ENCODE results near the gene SLC10A6.

Gene SLC10A6

DNA sequence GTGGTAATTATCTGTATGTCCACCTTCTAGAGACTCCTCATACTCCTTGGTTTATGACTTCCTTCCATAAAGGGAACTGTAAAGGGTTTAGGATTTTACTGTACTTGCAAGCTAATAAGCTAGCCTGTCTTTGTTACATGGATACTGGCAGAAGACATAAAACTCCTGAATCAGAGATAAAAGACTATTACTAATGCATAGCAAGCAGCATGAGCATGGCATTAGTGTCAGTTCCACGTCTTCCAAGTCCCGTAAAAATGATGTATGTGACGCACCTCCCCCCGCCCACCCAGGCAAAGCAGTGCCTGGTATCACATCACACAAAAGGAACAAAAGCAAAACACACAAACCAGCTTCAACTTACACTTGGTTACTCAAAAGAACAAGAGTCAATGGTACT, 71.0 kb downstream of the SLC10A6 start:
- no peak for DNase-seq (ENCODE audit: low read depth)

DNA sequence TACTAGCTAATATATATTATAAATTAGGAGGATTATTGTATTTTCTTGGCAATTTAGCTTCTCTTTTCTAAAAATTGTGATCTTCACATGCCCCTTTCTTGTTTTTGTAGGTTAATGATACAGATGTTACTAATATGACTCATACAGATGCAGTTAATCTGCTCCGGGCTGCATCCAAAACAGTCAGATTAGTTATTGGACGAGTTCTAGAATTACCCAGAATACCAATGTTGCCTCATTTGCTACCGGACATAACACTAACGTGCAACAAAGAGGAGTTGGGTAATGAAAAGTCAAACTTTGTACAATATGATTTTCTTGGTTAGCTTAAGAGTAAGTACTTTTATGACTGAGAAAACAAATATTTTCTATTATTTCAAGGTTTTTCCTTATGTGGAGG, 74.1 kb downstream of the SLC10A6 start:
- no peak for DNase-seq (ENCODE audit: low read depth)

All from stromal cell of bone marrow (primary cell).